HepG2 (cell line): Measurements from ENCODE around the gene PC.

Experiments used
- FOXJ3 ChIP-seq: sonication (generic); formaldehyde crosslinking; IDR thresholded peaks from 2 replicates; pipeline ENCODE4 v1.4.0; 2020; ENCODE audit warnings: missing genetic modification reagents, mild to moderate bottlenecking, borderline replicate concordance
- JUN ChIP-seq: sonication (generic); formaldehyde crosslinking; IDR thresholded peaks from 2 replicates; pipeline ENCODE4 v1.4.0; 2020; ENCODE audit warnings: mild to moderate bottlenecking, missing genetic modification reagents
- NR1H2 ChIP-seq: sonication (generic); formaldehyde crosslinking; IDR thresholded peaks from 2 replicates; pipeline ENCODE4 v1.8.1; 2022; ENCODE audit warnings: low read depth, missing genetic modification reagents, borderline replicate concordance
- POLR2A ChIP-seq, 2 experiments: IDR thresholded peaks; 2 replicates each; pipeline ENCODE4 v1.6.1; 2011; ENCODE audit warnings: low read depth in 2 of 2, low read length in 2 of 2, mild to moderate bottlenecking in 1 of 2, moderate library complexity in 1 of 2; ENCODE audit not compliant: insufficient read depth in 1 of 2
- RAD51 ChIP-seq: fragments of 450-650 bp; IDR thresholded peaks from 2 replicates; pipeline ENCODE4 v1.6.1; 2016; ENCODE audit warnings: borderline replicate concordance
- SMC3 ChIP-seq: IDR thresholded peaks from 2 replicates; pipeline ENCODE4 v1.6.1; 2011; ENCODE audit warnings: low read length, improper control_type of control experiment
- TF ChIP-seq, protein P1 (sequence below), 2 experiments: sonication (generic) in 1 of 2; formaldehyde crosslinking in 1 of 2; IDR thresholded peaks; 2 replicates each; pipeline versions ENCODE4 v1.4.0 to v1.6.1; 2018 to 2020; ENCODE audit warnings: missing genetic modification reagents in 2 of 2, borderline replicate concordance in 1 of 2, low read depth in 1 of 2, mild to moderate bottlenecking in 1 of 2, missing biosample characterization in 1 of 2

DNA sequence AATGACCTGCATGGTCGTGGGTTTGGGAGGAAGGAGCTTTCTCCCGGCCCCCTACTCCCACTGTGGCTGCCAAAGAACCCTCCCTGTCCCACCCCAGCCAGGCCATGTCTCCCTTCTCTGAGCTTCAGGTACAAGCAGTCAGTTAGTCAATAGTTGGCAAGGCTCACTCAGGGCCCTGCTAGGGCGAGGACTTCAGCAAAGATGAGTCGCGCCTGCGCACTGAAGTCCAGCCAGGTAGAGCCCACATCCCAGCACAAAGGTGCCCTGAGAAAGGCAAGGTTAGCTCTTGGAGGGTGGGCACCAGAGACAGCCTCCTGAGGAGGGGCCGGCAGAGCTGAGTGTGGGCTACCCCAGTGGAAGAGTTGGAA is 28.0 kb upstream of the PC start:
- no peak for TF ChIP-seq POLR2A (IDR thresholded peaks at IDR 0.05; ENCODE audit: insufficient read depth in 1 of 2, low read depth in 2 of 2, low read length in 2 of 2)
- TF ChIP-seq FOXJ3 (CRISPR knock-in tag) = no peak
- no peak for TF ChIP-seq SMC3
- TF ChIP-seq, protein P1, sequence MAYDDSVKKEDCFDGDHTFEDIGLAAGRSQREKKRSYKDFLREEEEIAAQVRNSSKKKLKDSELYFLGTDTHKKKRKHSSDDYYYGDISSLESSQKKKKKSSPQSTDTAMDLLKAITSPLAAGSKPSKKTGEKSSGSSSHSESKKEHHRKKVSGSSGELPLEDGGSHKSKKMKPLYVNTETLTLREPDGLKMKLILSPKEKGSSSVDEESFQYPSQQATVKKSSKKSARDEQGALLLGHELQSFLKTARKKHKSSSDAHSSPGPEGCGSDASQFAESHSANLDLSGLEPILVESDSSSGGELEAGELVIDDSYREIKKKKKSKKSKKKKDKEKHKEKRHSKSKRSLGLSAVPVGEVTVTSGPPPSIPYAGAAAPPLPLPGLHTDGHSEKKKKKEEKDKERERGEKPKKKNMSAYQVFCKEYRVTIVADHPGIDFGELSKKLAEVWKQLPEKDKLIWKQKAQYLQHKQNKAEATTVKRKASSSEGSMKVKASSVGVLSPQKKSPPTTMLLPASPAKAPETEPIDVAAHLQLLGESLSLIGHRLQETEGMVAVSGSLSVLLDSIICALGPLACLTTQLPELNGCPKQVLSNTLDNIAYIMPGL (CRISPR knock-in tag; IDR thresholded peaks at IDR 0.05; ENCODE audit: borderline replicate concordance in 1 of 2, low read depth in 1 of 2) = no peak
- no peak for TF ChIP-seq NR1H2
- no peak for TF ChIP-seq RAD51
- TF ChIP-seq JUN = no peak
